ENCODE measurements around the gene PRRC2B.
A peak's percentile ranks its signal among the peaks of the same experiment; 100 is the strongest.
"Not testable (repeated sequence)": the region's sequence is repeated elsewhere in the genome, so short reads cannot be mapped to it uniquely, and the experiment has no call there.

The PRRC2B gene

GRCh38 chr9:131393622-131394463 lies at the start of gene PRRC2B:
PRRC2B (plus strand) TSS chr9:131394086; CDS start chr9:131430145, 36,059 bp downstream.
- DNase-seq, result peak; percentile 82 to 95 (median 92)

GRCh38 chr9:131344931-131345535 lies 48.9 kb upstream of the PRRC2B start:
- not testable (repeated sequence) for DNase-seq

GRCh38 chr9:131346559-131346958 lies 47.3 kb upstream of the PRRC2B start:
- DNase-seq, result no peak

- peak in 1 of 3 donors; percentile 15 for DNase-seq
Observed at GRCh38 chr9:131347376-131348020, 46.4 kb upstream of the PRRC2B start.

GRCh38 chr9:131348631-131349521 lies 45.0 kb upstream of the PRRC2B start:
- no peak for DNase-seq

GRCh38 chr9:131349522-131349880 lies 44.4 kb upstream of the PRRC2B start:
- no peak for DNase-seq

GRCh38 chr9:131349881-131350563 lies 43.9 kb upstream of the PRRC2B start:
- DNase-seq, result peak; percentile 85 to 93 (median 87)

- DNase-seq, result peak; percentile 77 to 89 (median 86)
Observed at GRCh38 chr9:131356479-131356878, 37.4 kb upstream of the PRRC2B start.

- no peak for DNase-seq
Observed at GRCh38 chr9:131358556-131358955, 35.3 kb upstream of the PRRC2B start.

- peak; percentile 39 to 51 (median 49) for DNase-seq
Observed at GRCh38 chr9:131361202-131361833, 32.6 kb upstream of the PRRC2B start.

- no peak for DNase-seq
Observed at GRCh38 chr9:131365546-131365945, 28.3 kb upstream of the PRRC2B start.

GRCh38 chr9:131366761-131367401 lies 27.0 kb upstream of the PRRC2B start:
- no peak for DNase-seq

- DNase-seq, result no peak
Observed at GRCh38 chr9:131367450-131367849, 26.4 kb upstream of the PRRC2B start.

- no peak for DNase-seq
Observed at GRCh38 chr9:131370638-131371037, 23.2 kb upstream of the PRRC2B start.

GRCh38 chr9:131372599-131372973 lies 21.3 kb upstream of the PRRC2B start:
- not testable (repeated sequence) for DNase-seq

GRCh38 chr9:131374638-131375037 lies 19.2 kb upstream of the PRRC2B start:
- not testable (repeated sequence) for DNase-seq

- no peak for DNase-seq
Observed at GRCh38 chr9:131379056-131379455, 14.8 kb upstream of the PRRC2B start.

- DNase-seq, result no peak
Observed at GRCh38 chr9:131382850-131383729, 10.8 kb upstream of the PRRC2B start.

GRCh38 chr9:131385296-131385695 lies 8.6 kb upstream of the PRRC2B start:
- DNase-seq, result no peak

GRCh38 chr9:131386281-131386680 lies 7.6 kb upstream of the PRRC2B start:
- peak; percentile 45 to 60 (median 48) for DNase-seq
